ENCODE results near the gene ASPG.

- TF ChIP-seq CTCF (tag by site-specific recombination; IDR thresholded peaks at IDR 0.05) (no peak), GLI2 (tag by site-specific recombination; IDR thresholded peaks at IDR 0.05; ENCODE audit: borderline replicate concordance, low read depth) (no peak), ZNF394 (tag by site-specific recombination; IDR thresholded peaks at IDR 0.05; ENCODE audit: borderline replicate concordance) (no peak)
These were observed 32.0 kb downstream of the ASPG start for GRCh38 chr14:104117341-104118005.

All from HEK293 (cell line).